ENCODE data around the gene LHFPL2.

Gene LHFPL2

GRCh38 chr5:78589923-78590322 lies 58.6 kb downstream of the LHFPL2 start:
- TF ChIP-seq, protein P1, sequence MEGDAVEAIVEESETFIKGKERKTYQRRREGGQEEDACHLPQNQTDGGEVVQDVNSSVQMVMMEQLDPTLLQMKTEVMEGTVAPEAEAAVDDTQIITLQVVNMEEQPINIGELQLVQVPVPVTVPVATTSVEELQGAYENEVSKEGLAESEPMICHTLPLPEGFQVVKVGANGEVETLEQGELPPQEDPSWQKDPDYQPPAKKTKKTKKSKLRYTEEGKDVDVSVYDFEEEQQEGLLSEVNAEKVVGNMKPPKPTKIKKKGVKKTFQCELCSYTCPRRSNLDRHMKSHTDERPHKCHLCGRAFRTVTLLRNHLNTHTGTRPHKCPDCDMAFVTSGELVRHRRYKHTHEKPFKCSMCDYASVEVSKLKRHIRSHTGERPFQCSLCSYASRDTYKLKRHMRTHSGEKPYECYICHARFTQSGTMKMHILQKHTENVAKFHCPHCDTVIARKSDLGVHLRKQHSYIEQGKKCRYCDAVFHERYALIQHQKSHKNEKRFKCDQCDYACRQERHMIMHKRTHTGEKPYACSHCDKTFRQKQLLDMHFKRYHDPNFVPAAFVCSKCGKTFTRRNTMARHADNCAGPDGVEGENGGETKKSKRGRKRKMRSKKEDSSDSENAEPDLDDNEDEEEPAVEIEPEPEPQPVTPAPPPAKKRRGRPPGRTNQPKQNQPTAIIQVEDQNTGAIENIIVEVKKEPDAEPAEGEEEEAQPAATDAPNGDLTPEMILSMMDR (IDR thresholded peaks at IDR 0.05; ENCODE audit: low read depth, low read length), result no peak

DNA sequence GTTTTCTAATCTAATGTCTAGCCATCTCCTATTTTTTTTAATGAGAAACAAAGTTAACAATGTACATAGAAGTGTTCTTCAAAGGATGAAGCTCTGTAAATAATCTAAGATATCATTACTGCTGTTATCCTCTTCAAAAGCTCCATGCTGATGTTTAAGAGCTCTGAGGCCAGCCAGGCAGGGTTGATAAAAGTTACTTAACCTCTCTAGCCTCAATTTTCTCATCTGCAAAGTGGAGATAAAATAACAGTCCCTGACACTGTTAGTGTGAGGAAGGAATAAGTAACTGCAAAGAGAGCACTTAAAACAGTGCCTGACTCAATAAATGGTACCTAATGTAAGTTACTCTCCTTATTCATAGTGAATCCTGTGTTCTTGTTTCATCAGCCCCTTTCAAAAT lies 60.1 kb downstream of the LHFPL2 start:
- TF ChIP-seq, protein P1 (IDR thresholded peaks at IDR 0.05; ENCODE audit: low read depth, low read length), result no peak
- no peak overlapping the region for H3K4me3 ChIP-seq (ENCODE audit: low read depth, low read length)

More at GRCh38 chr5:78589923-78590322, 58.6 kb downstream of the LHFPL2 start:
- H3K4me3 ChIP-seq (ENCODE audit: low read depth, low read length), result no peak overlapping the region

- H3K4me3 ChIP-seq (ENCODE audit: low read depth, low read length), result no peak overlapping the region
- TF ChIP-seq, protein P1 (IDR thresholded peaks at IDR 0.05; ENCODE audit: low read depth, low read length), result no peak
Observed at GRCh38 chr5:78587775-78588291, 60.7 kb downstream of the LHFPL2 start.

GRCh38 chr5:78587081-78587774 lies 61.3 kb downstream of the LHFPL2 start:
- no peak overlapping the region for H3K4me3 ChIP-seq (ENCODE audit: low read depth, low read length)
- TF ChIP-seq, protein P1 (IDR thresholded peaks at IDR 0.05; ENCODE audit: low read depth, low read length), result no peak

DNA sequence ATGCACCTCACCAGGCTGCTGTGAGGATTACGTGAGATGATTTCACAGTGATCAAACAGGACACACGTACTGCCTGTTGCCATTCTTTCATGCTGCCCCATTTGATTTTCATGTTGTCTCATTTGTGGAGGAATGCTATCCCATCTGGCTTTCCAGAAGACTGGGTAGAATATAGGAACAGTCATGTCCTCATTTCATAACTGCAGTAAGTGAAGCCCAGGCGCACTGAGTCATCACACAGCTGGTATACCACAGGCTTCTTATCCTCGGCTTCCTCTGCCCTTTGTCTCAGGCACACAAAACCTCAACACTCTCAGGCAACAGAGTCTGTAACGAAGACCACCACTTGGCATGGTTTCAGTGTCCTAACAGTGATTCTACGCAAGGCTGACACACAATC lies 62.3 kb downstream of the LHFPL2 start:
- TF ChIP-seq, protein P1 (IDR thresholded peaks at IDR 0.05; ENCODE audit: low read depth, low read length), result no peak
- no peak overlapping the region for H3K4me3 ChIP-seq (ENCODE audit: low read depth, low read length)

GRCh38 chr5:78578015-78578414 lies 70.6 kb downstream of the LHFPL2 start:
- TF ChIP-seq, protein P1 (IDR thresholded peaks at IDR 0.05; ENCODE audit: low read depth, low read length), result no peak
- H3K4me3 ChIP-seq (ENCODE audit: low read depth, low read length), result no peak overlapping the region

- TF ChIP-seq, protein P1 (IDR thresholded peaks at IDR 0.05; ENCODE audit: low read depth, low read length), result no peak
Observed at GRCh38 chr5:78577071-78577807, 71.3 kb downstream of the LHFPL2 start.

More at GRCh38 chr5:78577071-78577807, 71.3 kb downstream of the LHFPL2 start:
- no peak overlapping the region for H3K4me3 ChIP-seq (ENCODE audit: low read depth, low read length)

All from WI38 (cell line).